Neuron (in vitro differentiated cells): ENCODE data around the gene TMEM80.

Experiments
- H2AFZ ChIP-seq: one replicate; pipeline ENCODE4 v1.6.1; 2013; ENCODE audit warnings: low read depth, mild to moderate bottlenecking, inconsistent platforms, low read length, moderate library complexity
- H3K27me3 ChIP-seq: one replicate; pipeline ENCODE4 v1.6.1; 2013; ENCODE audit warnings: low read length; ENCODE audit not compliant: insufficient read depth
- H3K36me3 ChIP-seq: one replicate; pipeline ENCODE4 v1.6.1; 2013; ENCODE audit warnings: low read length; ENCODE audit not compliant: insufficient read depth
- H3K4me1 ChIP-seq: one replicate; pipeline ENCODE4 v1.6.1; 2013; ENCODE audit warnings: low read length; ENCODE audit not compliant: insufficient read depth
- H3K4me3 ChIP-seq: 2 replicates; pipeline ENCODE4 v1.5.1; 2013; ENCODE audit warnings: mild to moderate bottlenecking, low read length, moderate library complexity
- H3K9me3 ChIP-seq: one replicate; pipeline ENCODE4 v1.6.1; 2013; ENCODE audit warnings: low read length

TMEM80 gene

DNA sequence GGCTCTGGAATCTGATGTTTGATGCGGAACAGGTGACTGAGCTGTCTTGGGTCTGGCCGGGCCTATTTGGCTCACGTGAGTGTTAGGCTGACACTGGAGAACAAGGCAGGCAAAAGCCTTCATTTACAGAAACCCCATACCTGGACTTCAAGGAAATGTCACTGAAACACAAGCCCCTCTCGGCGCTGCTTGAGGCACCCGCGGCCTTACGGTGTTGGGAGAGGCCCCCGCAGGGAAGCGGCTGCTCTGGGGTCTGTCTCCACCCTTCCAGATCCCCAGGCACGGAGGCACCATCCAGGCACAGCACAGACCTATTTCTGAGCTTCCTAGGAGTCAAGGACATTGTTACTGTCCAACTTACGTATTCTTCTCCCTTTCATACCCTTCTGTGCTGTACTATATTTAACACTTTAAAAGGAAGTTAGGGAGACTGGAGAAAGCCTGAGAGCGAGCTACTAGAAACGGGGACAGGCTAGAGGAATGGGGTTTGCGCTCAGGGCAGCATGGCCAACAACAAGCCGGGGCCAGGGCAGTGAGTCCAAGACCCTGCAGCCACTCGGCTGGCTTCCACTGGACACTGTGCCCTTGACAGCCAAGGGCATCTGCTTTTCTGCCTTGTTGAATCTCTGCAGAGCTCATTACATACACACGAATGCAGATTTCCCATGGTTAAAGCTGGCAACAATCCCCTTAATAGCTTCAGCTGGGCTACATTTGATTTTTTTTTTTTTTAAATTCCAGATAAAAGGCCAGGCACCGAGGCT is 34.8 kb upstream of the TMEM80 start:
- H3K4me3 ChIP-seq = no peak overlapping the region
- peaks cover 35% of the 10 kb centered on the region for H3K36me3 ChIP-seq
- peaks cover 4% of the 10 kb centered on the region for H3K9me3 ChIP-seq
- H3K27me3 ChIP-seq = no peaks in the 10 kb centered on the region
- no peaks in the 10 kb centered on the region for H3K4me1 ChIP-seq
- H2AFZ ChIP-seq = no peak overlapping the region

GRCh38 chr11:662689-663274 is 32.8 kb upstream of the TMEM80 start:
- Histone ChIP-seq H2AFZ (no peak overlapping the region), H3K27me3 (no peaks in the 10 kb centered on the region), H3K4me3 (no peak overlapping the region), H3K36me3 (peaks cover 40% of the 10 kb centered on the region), H3K4me1 (no peaks in the 10 kb centered on the region), H3K9me3 (peaks cover 9% of the 10 kb centered on the region)

DNA sequence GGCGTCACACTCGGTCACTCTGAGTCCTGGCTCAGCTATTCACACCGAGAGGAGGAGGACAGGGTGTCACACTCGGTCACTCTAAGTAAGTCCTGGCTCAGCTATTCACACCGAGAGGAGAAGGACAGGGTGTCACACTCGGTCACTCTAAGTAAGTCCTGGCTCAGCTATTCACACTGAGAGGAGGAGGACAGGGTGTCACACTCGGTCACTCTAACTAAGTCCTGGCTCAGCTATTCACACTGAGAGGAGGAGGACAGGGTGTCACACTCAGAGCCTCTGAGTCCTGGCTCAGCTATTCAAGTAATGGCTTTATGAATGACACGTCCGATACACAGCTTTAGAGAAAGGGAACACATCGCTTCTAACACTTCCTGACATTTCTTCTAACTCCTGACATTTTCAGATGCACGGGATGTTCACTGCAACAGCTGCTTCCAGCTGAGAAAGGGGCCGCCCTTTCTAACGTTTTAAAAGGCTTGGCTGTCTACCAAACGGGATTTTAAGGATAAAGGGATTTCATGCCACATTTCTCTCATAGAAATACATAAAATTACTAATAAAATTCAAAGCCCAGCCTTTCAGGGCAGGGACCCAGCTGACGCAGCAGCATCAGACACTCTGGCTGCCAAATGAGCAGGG is 30.4 kb upstream of the TMEM80 start:
- Histone ChIP-seq H3K36me3 (peaks cover 31% of the 10 kb centered on the region), H3K4me1 (no peaks in the 10 kb centered on the region)

DNA sequence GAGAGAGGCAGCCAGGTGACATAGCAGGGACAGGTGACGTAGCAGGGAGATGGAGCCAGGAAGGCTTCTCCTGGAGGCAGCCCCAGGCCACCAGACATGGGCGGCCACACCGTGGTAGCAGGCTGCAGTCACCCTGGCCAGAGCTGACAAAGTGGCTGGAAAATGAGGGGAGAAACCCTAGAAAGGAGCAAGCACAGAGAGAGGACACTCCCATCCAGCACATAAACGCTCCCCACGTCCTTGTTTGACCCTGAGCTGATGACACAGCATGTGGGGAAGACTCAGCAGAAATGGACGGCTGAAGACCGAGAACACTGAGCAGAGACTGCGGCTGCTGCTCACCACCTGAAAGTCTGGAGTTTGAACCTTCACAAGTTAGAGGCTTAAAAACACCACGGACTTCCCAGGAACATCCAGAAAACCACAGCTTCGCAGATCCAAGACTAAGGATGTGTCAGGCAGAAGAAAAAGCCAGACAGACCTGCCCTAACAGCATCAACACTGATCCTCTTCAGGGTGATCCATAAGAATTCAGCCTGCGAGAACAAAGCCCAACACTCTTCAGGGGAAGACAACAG is 29.8 kb upstream of the TMEM80 start:
- peaks cover 9% of the 10 kb centered on the region for H3K9me3 ChIP-seq
- H3K4me3 ChIP-seq = no peak overlapping the region
- H3K36me3 ChIP-seq = peaks cover 25% of the 10 kb centered on the region
- H3K27me3 ChIP-seq = no peaks in the 10 kb centered on the region
- H3K4me1 ChIP-seq = no peaks in the 10 kb centered on the region
- no peak overlapping the region for H2AFZ ChIP-seq

More for the DNA sequence above, 30.4 kb upstream of the TMEM80 start:
- Histone ChIP-seq H3K4me3 (no peak overlapping the region), H2AFZ (no peak overlapping the region), H3K27me3 (no peaks in the 10 kb centered on the region), H3K9me3 (peaks cover 9% of the 10 kb centered on the region)

- Histone ChIP-seq H3K9me3 (no peaks in the 10 kb centered on the region), H3K27me3 (no peaks in the 10 kb centered on the region)
Measured at GRCh38 chr11:673866-674265, 21.8 kb upstream of the TMEM80 start.

GRCh38 chr11:674406-674805 is 21.2 kb upstream of the TMEM80 start:
- Histone ChIP-seq H3K9me3 (no peaks in the 10 kb centered on the region), H3K4me1 (no peaks in the 10 kb centered on the region), H2AFZ (no peak overlapping the region), H3K27me3 (no peaks in the 10 kb centered on the region), H3K36me3 (peaks cover 50% of the 10 kb centered on the region), H3K4me3 (no peak overlapping the region)

More at GRCh38 chr11:673866-674265, 21.8 kb upstream of the TMEM80 start:
- Histone ChIP-seq H2AFZ (no peak overlapping the region), H3K4me1 (no peaks in the 10 kb centered on the region), H3K36me3 (peaks cover 50% of the 10 kb centered on the region), H3K4me3 (no peak overlapping the region)

GRCh38 chr11:678297-678696 is 17.3 kb upstream of the TMEM80 start:
- H2AFZ ChIP-seq = no peak overlapping the region
- H3K4me1 ChIP-seq = no peaks in the 10 kb centered on the region
- peaks cover 72% of the 10 kb centered on the region for H3K36me3 ChIP-seq
- no peaks in the 10 kb centered on the region for H3K9me3 ChIP-seq
- no peak overlapping the region for H3K4me3 ChIP-seq
- H3K27me3 ChIP-seq = no peaks in the 10 kb centered on the region

DNA sequence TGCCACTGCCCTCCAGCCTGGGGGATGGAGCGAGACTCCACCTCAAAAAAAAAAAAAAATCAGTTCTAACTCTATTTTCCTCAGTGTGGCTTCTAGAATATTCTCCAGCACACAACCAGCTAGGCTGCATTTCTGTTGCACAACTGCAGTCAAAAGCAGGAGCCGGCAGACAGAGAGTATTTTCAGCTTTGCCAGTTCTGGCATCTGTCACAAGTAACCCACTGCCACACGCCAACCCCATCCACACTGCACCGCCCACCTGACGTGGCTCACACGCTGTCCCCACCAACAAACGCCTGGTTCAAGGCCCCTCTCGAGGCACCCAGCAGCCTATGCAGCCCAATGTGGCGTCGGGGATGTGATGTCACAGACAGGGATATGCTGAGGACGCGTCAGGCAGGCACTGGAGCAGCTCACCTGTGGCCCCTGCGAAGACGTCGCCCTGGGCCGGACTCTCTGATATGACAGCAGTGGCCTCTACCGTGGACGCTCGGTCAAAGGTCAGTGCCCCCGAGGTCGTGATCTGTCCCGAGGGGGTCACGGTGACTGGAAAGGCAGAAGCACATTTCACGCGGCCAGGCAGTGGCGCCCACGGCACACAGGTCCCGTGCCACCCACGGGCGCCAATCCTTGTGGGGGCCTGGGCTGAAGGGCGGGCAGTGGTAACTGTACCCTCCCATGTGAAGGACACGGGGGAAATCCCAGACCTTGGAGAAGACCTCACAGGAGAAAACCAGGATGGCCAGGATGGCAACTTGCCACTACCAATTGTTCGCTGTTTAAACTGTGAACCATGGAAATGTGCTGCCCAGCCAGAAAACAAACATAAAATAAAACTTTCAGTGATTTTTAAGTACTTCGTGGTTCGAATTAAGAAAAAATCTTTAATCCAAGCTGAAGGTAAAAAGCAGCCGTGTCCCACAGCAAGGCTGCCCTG is 16.1 kb upstream of the TMEM80 start:
- Histone ChIP-seq H2AFZ (no peak overlapping the region), H3K4me3 (no peak overlapping the region), H3K4me1 (no peaks in the 10 kb centered on the region), H3K36me3 (peaks cover 71% of the 10 kb centered on the region), H3K9me3 (no peaks in the 10 kb centered on the region), H3K27me3 (no peaks in the 10 kb centered on the region)

DNA sequence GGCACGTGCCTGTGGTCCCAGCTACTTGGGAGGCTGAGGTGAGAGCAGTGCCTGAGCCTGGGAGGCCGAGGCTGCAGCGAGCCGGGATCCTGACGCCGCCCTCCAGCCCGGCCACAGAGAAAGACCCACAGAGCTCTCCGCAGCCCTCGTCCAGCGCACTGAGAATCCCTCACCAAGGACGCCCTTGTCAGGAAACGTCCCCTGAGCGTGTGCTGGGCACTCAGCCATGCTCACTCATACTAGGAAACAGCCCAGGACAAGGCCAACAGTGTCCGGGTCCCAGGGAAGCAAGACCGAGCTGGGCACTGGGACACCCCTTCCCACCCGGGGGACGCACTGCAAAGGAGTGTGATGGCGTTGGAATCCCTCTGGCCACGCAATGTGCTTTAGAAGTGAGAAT is 15.1 kb upstream of the TMEM80 start:
- no peaks in the 10 kb centered on the region for H3K9me3 ChIP-seq
- no peaks in the 10 kb centered on the region for H3K27me3 ChIP-seq
- H2AFZ ChIP-seq = no peak overlapping the region
- H3K4me3 ChIP-seq = no peak overlapping the region
- H3K4me1 ChIP-seq = no peaks in the 10 kb centered on the region
- peaks cover 70% of the 10 kb centered on the region for H3K36me3 ChIP-seq

GRCh38 chr11:680970-681369 is 14.6 kb upstream of the TMEM80 start:
- no peak overlapping the region for H2AFZ ChIP-seq
- H3K4me1 ChIP-seq = no peaks in the 10 kb centered on the region
- H3K9me3 ChIP-seq = no peaks in the 10 kb centered on the region
- no peak overlapping the region for H3K4me3 ChIP-seq
- H3K36me3 ChIP-seq = peaks cover 70% of the 10 kb centered on the region
- no peaks in the 10 kb centered on the region for H3K27me3 ChIP-seq

- Histone ChIP-seq H3K4me1 (no peaks in the 10 kb centered on the region), H3K27me3 (no peaks in the 10 kb centered on the region), H3K36me3 (peaks cover 76% of the 10 kb centered on the region), H3K4me3 (no peak overlapping the region), H3K9me3 (no peaks in the 10 kb centered on the region), H2AFZ (no peak overlapping the region)
Measured at GRCh38 chr11:686451-687243, 9.0 kb upstream of the TMEM80 start.

DNA sequence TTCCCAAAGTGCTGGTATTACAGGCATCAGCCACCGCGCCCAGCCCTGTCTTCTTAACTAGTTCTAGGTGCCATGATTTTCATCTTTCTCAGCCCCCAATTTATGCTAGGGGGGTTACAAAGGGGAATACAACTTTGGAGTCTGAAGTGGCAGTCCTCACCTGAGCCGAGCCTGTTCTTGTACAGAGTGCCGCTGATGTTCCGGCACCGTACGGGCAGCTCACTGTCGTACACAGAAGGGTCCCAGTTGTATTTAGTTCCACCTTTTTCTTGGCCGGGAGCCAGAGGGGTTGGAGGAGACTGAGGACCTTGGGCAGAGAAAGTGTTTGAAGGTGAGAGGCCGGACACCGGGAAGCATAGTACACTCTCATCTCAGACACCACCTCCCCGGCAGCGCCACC is 7.9 kb upstream of the TMEM80 start:
- Histone ChIP-seq H3K36me3 (peaks cover 65% of the 10 kb centered on the region), H3K9me3 (no peaks in the 10 kb centered on the region), H2AFZ (no peak overlapping the region), H3K4me1 (no peaks in the 10 kb centered on the region), H3K27me3 (no peaks in the 10 kb centered on the region), H3K4me3 (no peak overlapping the region)
